Calu3 (cell line): ENCODE data around the gene BLOC1S5. TPM values are rescaled to one million over a fixed set of nuclear protein-coding genes. Genes with fewer than 3 reads are reported as not detected.
A peak's percentile ranks its signal among the peaks of the same experiment; 100 is the strongest.

Experiments
- BruUV-seq: library from RNA; stranded (reverse); fragments of 400-500 nt; replicated peaks from 2 replicates; lab custom pipeline; 2021; lab: Mats Ljungman, UMichigan
- CTCF ChIA-PET: fragments of 300-600 bp; sonication (Branson Sonifier 250); formaldehyde crosslinking; loops from one replicate; lab custom pipeline; 2022; ENCODE audit warnings: antibody characterized with exemption; lab: Charles Lee
- DNase-seq: peaks from one replicate; pipeline ENCODE4 v3.0.0; 2022
- H3K27ac Mint-ChIP-seq: one replicate; pipeline ENCODE4 v1.8.0; 2022; ENCODE audit warnings: mixed read lengths; ENCODE audit not compliant: unreplicated experiment
- H3K27me3 Mint-ChIP-seq: one replicate; pipeline ENCODE4 v1.8.0; 2022; ENCODE audit warnings: mixed read lengths; ENCODE audit not compliant: unreplicated experiment
- H3K36me3 Mint-ChIP-seq: one replicate; pipeline ENCODE4 v1.8.0; 2022; ENCODE audit warnings: mild to moderate bottlenecking, moderate library complexity, mixed read lengths; ENCODE audit not compliant: insufficient read depth, unreplicated experiment
- H3K4me1 Mint-ChIP-seq: one replicate; pipeline ENCODE4 v1.8.0; 2022; ENCODE audit warnings: mild to moderate bottlenecking, low read depth, mixed read lengths; ENCODE audit not compliant: unreplicated experiment
- H3K4me3 Mint-ChIP-seq: one replicate; pipeline ENCODE4 v1.8.0; 2022; ENCODE audit warnings: mild to moderate bottlenecking, low read depth, moderate library complexity, mixed read lengths; ENCODE audit not compliant: unreplicated experiment
- H3K9me3 Mint-ChIP-seq: one replicate; pipeline ENCODE4 v1.8.0; 2022; ENCODE audit warnings: low read depth, mixed read lengths; ENCODE audit not compliant: unreplicated experiment
- intact Hi-C: fragments of 100-400 bp; cut with micrococcal nuclease; formaldehyde crosslinking; loops from one replicate; pipeline ENCODE4 v1.10.0; 2022; ENCODE audit not compliant: unreplicated experiment
- total RNA-seq: library from RNA; stranded (reverse); gene quantifications from 2 replicates; pipeline ENCODE4 v1.2.3, GENCODE V29; 2022
- TF ChIP-seq, protein P1 (sequence below): fragments of 200-600 bp; IDR thresholded peaks from one replicate; pipeline ENCODE4 v1.8.0; 2022; ENCODE audit warnings: antibody characterized with exemption; ENCODE audit not compliant: unreplicated experiment

Gene BLOC1S5
- total RNA-seq, 1 experiment from 2014 or later = 8.0 TPM

DNA sequence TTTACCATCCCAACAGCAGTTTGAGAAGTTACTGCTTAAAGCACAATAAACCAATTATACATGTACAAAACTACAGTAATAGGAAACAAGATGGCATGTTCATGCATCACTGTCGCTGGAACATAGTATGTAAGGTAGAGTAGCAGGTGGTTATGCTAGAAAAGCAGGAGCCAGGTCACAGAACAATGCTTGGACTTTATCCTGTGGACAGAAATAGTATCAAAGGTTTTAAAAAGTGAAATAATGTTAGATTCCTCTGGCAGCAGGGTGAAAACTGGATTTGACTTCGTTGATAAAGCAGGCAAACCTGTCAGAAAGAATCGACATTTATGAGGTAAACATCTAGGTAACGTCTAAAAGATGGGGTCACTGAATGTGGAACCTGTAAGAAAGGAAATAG is 2.5 kb downstream of the BLOC1S5 start:
- TF ChIP-seq, protein P1, sequence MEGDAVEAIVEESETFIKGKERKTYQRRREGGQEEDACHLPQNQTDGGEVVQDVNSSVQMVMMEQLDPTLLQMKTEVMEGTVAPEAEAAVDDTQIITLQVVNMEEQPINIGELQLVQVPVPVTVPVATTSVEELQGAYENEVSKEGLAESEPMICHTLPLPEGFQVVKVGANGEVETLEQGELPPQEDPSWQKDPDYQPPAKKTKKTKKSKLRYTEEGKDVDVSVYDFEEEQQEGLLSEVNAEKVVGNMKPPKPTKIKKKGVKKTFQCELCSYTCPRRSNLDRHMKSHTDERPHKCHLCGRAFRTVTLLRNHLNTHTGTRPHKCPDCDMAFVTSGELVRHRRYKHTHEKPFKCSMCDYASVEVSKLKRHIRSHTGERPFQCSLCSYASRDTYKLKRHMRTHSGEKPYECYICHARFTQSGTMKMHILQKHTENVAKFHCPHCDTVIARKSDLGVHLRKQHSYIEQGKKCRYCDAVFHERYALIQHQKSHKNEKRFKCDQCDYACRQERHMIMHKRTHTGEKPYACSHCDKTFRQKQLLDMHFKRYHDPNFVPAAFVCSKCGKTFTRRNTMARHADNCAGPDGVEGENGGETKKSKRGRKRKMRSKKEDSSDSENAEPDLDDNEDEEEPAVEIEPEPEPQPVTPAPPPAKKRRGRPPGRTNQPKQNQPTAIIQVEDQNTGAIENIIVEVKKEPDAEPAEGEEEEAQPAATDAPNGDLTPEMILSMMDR = no peak
- Mint-ChIP-seq H3K27ac (no peak overlapping the region), H3K9me3 (no peaks in the 10 kb centered on the region), H3K4me3 (no peak overlapping the region), H3K27me3 (no peaks in the 10 kb centered on the region), H3K4me1 (no peaks in the 10 kb centered on the region), H3K36me3 (peaks cover 10% of the 10 kb centered on the region)
- CTCF ChIA-PET = no interaction called here
- intact Hi-C loops = loop anchor here (5.0 kb wide), 1 partner anchor 164 kb away; no protein-coding TSS in a partner anchor
- BruUV-seq = TSS peak; percentile 15
- DNase-seq = no peak

DNA sequence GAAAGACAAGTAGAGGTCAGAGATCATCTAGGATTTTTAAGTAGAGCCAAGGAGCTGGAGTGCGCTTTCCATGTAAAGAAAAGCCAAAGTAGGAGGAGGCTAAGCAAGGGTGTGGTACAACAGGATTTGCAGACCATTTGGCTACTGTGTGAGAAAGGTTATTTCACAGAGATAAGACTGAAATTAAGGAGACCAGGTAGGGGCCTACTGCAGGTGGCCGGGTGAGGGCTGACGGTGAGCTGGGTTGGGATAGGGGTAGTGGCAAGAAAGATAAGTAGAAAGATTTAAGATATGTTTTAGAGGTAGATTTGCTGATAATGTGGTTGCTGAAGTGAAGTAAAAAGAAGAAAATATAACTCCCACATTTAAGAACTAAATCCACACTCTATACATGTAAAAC is 3.8 kb downstream of the BLOC1S5 start:
- CTCF ChIA-PET = interaction anchor here (1.5 kb wide), 1 partner anchor 42 kb away, joined by 4 read pairs; the partner anchor contains the start of gene EEF1E1
- no TSS peak for BruUV-seq
- Mint-ChIP-seq H3K27ac (no peak overlapping the region), H3K36me3 (peaks cover 10% of the 10 kb centered on the region), H3K4me3 (no peak overlapping the region), H3K4me1 (no peaks in the 10 kb centered on the region), H3K9me3 (no peaks in the 10 kb centered on the region), H3K27me3 (no peaks in the 10 kb centered on the region)
- TF ChIP-seq, protein P1 = no peak
- intact Hi-C loops = loop anchor here (5.0 kb wide), 1 partner anchor 163 kb away; no protein-coding TSS in a partner anchor
- DNase-seq = no peak

DNA sequence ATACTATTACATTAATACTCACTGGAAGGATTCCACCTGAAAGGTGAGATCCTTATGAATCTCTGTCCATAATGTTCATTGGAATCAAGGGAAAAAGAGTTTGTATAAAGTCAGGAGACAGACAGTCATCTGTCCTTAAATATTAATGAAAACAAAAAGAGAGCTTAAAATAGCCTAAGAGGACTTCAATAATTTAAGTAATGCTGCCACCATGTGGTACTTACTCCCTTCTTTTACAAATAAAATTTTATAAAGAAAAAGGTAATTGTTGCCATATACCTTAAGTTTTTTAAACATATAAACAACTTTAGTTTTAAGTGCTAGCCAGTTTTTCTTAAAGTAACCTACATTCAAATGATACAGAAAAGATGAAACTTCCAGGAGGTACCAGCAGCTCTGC is 5.1 kb downstream of the BLOC1S5 start:
- H3K27me3 Mint-ChIP-seq = no peaks in the 10 kb centered on the region
- no peaks in the 10 kb centered on the region for H3K4me1 Mint-ChIP-seq
- intact Hi-C loops = loop anchor here (1.0 kb wide), 1 partner anchor 336 kb away; no protein-coding TSS in a partner anchor
- H3K36me3 Mint-ChIP-seq = peaks cover 6% of the 10 kb centered on the region
- no peaks in the 10 kb centered on the region for H3K9me3 Mint-ChIP-seq
- H3K4me3 Mint-ChIP-seq = no peak overlapping the region
- DNase-seq = no peak
- no TSS peak for BruUV-seq
- H3K27ac Mint-ChIP-seq = no peak overlapping the region
- CTCF ChIA-PET = interaction anchor here (0.6 to 1.5 kb wide), 3 partner anchors 43 to 338 kb away, joined by 3 to 4 read pairs (median 3); partner anchors contain the start of gene EEF1E1
- TF ChIP-seq, protein P1 = no peak

DNA sequence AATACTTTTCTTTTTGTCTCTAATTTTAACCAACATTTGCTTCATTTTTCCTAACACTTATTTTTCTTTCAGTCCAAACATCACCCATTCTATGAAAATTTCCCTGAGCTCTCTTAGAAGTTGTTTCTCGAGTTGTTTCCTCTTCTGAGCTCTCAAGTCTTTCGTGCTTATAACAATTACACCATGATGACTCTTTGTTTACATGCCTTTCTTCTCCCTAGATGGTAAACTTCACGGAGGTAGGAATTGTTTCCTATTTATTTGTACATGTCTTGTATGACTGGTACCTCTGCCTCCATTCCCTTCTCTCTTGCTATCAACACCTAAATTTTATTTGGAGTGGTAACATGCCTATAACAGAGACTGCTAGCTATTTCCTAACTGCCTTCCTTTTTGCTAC is 6.4 kb downstream of the BLOC1S5 start:
- intact Hi-C loops = no loop called here
- TF ChIP-seq, protein P1 = no peak
- Mint-ChIP-seq H3K27ac (no peak overlapping the region), H3K4me1 (no peaks in the 10 kb centered on the region), H3K27me3 (no peaks in the 10 kb centered on the region), H3K9me3 (no peaks in the 10 kb centered on the region), H3K36me3 (no peaks in the 10 kb centered on the region), H3K4me3 (no peak overlapping the region)
- CTCF ChIA-PET = interaction anchor here (0.7 kb wide), 1 partner anchor 16 kb away, joined by 4 read pairs; no protein-coding TSS in a partner anchor
- no TSS peak for BruUV-seq
- no peak for DNase-seq
